OCI-LY7 (cell line): ENCODE data around the gene TCL1A. TPM values are rescaled to one million over a fixed set of nuclear protein-coding genes. Genes with fewer than 3 reads are reported as not detected.

Source experiments
- BruUV-seq: library from RNA; stranded (reverse); fragments of 400-500 nt; replicated peaks from 2 replicates; lab custom pipeline; 2021; lab: Mats Ljungman, UMichigan
- CTCF ChIA-PET: fragments of 300-600 bp; sonication (Branson Sonifier 250); formaldehyde crosslinking; loops from one replicate; lab custom pipeline; 2022; ENCODE audit warnings: antibody characterized with exemption; ENCODE audit not compliant: unreplicated experiment; lab: Charles Lee
- POLR2A ChIA-PET: fragments of 300-600 bp; sonication (Branson Sonifier 250); formaldehyde crosslinking; loops from one replicate; lab custom pipeline; 2022; ENCODE audit warnings: antibody characterized with exemption; lab: Charles Lee
- DNase-seq: peaks from one replicate; pipeline ENCODE4 v3.0.0-alpha.2; 2015; ENCODE audit warnings: low spot score
- H2AFZ ChIP-seq: fragments of 200-600 bp; sonication (generic), shearing (Covaris generic); 2 replicates; pipeline ENCODE4 v1.6.1; 2014; ENCODE audit warnings: mild to moderate bottlenecking, antibody characterized with exemption, low read length, moderate library complexity
- H3K27ac ChIP-seq: fragments of 200-600 bp; sonication (generic); 2 replicates; pipeline ENCODE4 v1.5.1; 2014; ENCODE audit warnings: mixed run types, low read depth, mild to moderate bottlenecking, moderate library complexity, low read length, inconsistent platforms; ENCODE audit not compliant: poor library complexity, severe bottlenecking
- H3K36me3 ChIP-seq: fragments of 200-600 bp; sonication (generic); 2 replicates; pipeline ENCODE4 v1.6.1; 2014; ENCODE audit warnings: mild to moderate bottlenecking, antibody characterized with exemption, low read length, moderate library complexity, mixed read lengths; ENCODE audit not compliant: insufficient read depth
- H3K4me1 ChIP-seq: fragments of 200-600 bp; sonication (generic); 2 replicates; pipeline ENCODE4 v1.5.1; 2014; ENCODE audit warnings: mild to moderate bottlenecking, low read length; ENCODE audit not compliant: insufficient read depth, poor library complexity, severe bottlenecking
- H3K4me2 ChIP-seq: fragments of 200-600 bp; sonication (generic); 2 replicates; pipeline ENCODE4 v1.6.1; 2014; ENCODE audit warnings: mild to moderate bottlenecking, low read length
- H3K4me3 ChIP-seq: fragments of 200-600 bp; sonication (generic); 2 replicates; pipeline ENCODE4 v1.5.1; 2014; ENCODE audit warnings: mild to moderate bottlenecking, low read depth, low read length; ENCODE audit not compliant: poor library complexity, severe bottlenecking
- H3K79me2 ChIP-seq: fragments of 200-600 bp; sonication (generic); 2 replicates; pipeline ENCODE4 v1.6.1; 2016; ENCODE audit warnings: low read depth, mild to moderate bottlenecking, low read length, moderate library complexity, mixed read lengths; ENCODE audit not compliant: insufficient read depth
- H3K9me2 ChIP-seq: fragments of 200-600 bp; sonication (generic); 2 replicates; pipeline ENCODE4 v1.6.1; 2016; ENCODE audit warnings: mild to moderate bottlenecking, low read length, mixed read lengths; ENCODE audit not compliant: insufficient read depth
- H3K9me3 ChIP-seq: fragments of 200-600 bp; sonication (generic); 2 replicates; pipeline ENCODE4 v1.6.1; 2014; ENCODE audit warnings: mild to moderate bottlenecking, mixed run types, low read length, mixed read lengths
- H4K20me1 ChIP-seq: fragments of 200-600 bp; sonication (generic); 2 replicates; pipeline ENCODE4 v1.6.1; 2014; ENCODE audit warnings: mild to moderate bottlenecking, antibody characterized with exemption, low read length, moderate library complexity, mixed read lengths; ENCODE audit not compliant: insufficient read depth
- CTCF ChIP-seq: fragments of 200-600 bp; sonication (generic); conservative IDR thresholded peaks from 2 replicates; pipeline ENCODE4 v1.5.1; 2014; ENCODE audit warnings: mild to moderate bottlenecking, antibody characterized with exemption, low read length, moderate library complexity, mixed read lengths
- EZH2phosphoT487 ChIP-seq: fragments of 200-600 bp; sonication (generic); IDR thresholded peaks from 2 replicates; pipeline ENCODE4 v1.6.1; 2018; ENCODE audit warnings: low read depth, borderline replicate concordance, mild to moderate bottlenecking, mixed run types, antibody characterized with exemption, low read length, moderate library complexity, mixed read lengths
- intact Hi-C: fragments of 100-400 bp; cut with micrococcal nuclease; formaldehyde crosslinking; loops from one replicate; pipeline ENCODE4 v1.10.0; 2022; ENCODE audit not compliant: unreplicated experiment
- total RNA-seq, 2 experiments: library from RNA; depleted of rRNA in 1 of 2; stranded (reverse); fragments of >200 nt in 1 of 2; shearing (Covaris generic) in 1 of 2; gene quantifications; 2 replicates each; pipeline ENCODE4 v1.2.3, GENCODE V29; 2014 to 2022

TCL1A gene
- total RNA-seq, 2 experiments from 2014 or later, result 574 to 1,441 TPM

GRCh38 chr14:95707327-95707726, 6.6 kb downstream of the TCL1A start:
- ChIA-PET POLR2A (interaction anchor here (5.4 to 5.5 kb wide), 2 partner anchors 9 to 41 kb away, joined by 50 to 72 read pairs; no protein-coding TSS in a partner anchor), CTCF (no interaction called here)
- H3K79me2 ChIP-seq, result peaks cover 19% of the 10 kb centered on the region; the same call in 1 of the 2 replicates
- H3K9me3 ChIP-seq, result no peaks in the 10 kb centered on the region
- DNase-seq, result peak; percentile 35
- H2AFZ ChIP-seq, result no peak overlapping the region
- H3K4me2 ChIP-seq, result no peak overlapping the region
- peaks cover 90% of the 10 kb centered on the region for H3K4me1 ChIP-seq
- no peak for TF ChIP-seq CTCF
- no peak for TF ChIP-seq EZH2phosphoT487
- no TSS peak for BruUV-seq
- H3K9me2 ChIP-seq, result no peaks in the 10 kb centered on the region
- H3K27ac ChIP-seq, result peak overlapping the region; percentile 46
- H4K20me1 ChIP-seq, result no peaks in the 10 kb centered on the region
- H3K4me3 ChIP-seq, result no peak overlapping the region
- peaks cover 54% of the 10 kb centered on the region for H3K36me3 ChIP-seq
- intact Hi-C loops, result no loop called here

GRCh38 chr14:95705518-95705917, 8.4 kb downstream of the TCL1A start:
- Histone ChIP-seq H4K20me1 (no peaks in the 10 kb centered on the region), H3K4me1 (peaks cover 91% of the 10 kb centered on the region), H2AFZ (no peak overlapping the region), H3K4me2 (peak overlapping the region; percentile 47; the same call in 1 of the 2 replicates), H3K27ac (peak overlapping the region; percentile 69), H3K79me2 (peaks cover 1% of the 10 kb centered on the region; the same call in 1 of the 2 replicates), H3K9me2 (no peaks in the 10 kb centered on the region), H3K9me3 (no peaks in the 10 kb centered on the region), H3K36me3 (peaks cover 39% of the 10 kb centered on the region), H3K4me3 (no peak overlapping the region)
- no peak for DNase-seq
- ChIA-PET CTCF (no interaction called here), POLR2A (interaction anchor here (3.4 kb wide), 1 partner anchor 41 kb away, joined by 15 read pairs; no protein-coding TSS in a partner anchor)
- BruUV-seq, result no TSS peak
- intact Hi-C loops, result no loop called here
- no peak for TF ChIP-seq EZH2phosphoT487
- no peak for TF ChIP-seq CTCF

GRCh38 chr14:95703805-95704204, 10.1 kb downstream of the TCL1A start:
- intact Hi-C loops, result no loop called here
- Histone ChIP-seq H3K36me3 (peaks cover 22% of the 10 kb centered on the region), H3K4me2 (peak overlapping the region; percentile 47), H3K9me2 (no peaks in the 10 kb centered on the region), H3K4me1 (peaks cover 92% of the 10 kb centered on the region), H3K4me3 (peak overlapping the region; percentile 10), H2AFZ (peak overlapping the region; percentile 36; the same call in 1 of the 2 replicates), H3K27ac (peak overlapping the region; percentile 69), H4K20me1 (no peaks in the 10 kb centered on the region), H3K79me2 (no peaks in the 10 kb centered on the region), H3K9me3 (no peaks in the 10 kb centered on the region)
- DNase-seq, result no peak
- TF ChIP-seq EZH2phosphoT487 (no peak), CTCF (no peak; the same call in 1 of the 2 replicates)
- CTCF ChIA-PET, result no interaction called here
- POLR2A ChIA-PET, result interaction anchor here (0.6 to 3.4 kb wide), 9 partner anchors 9 to 66 kb away, joined by 3 to 15 read pairs (median 4); no protein-coding TSS in a partner anchor
- no TSS peak for BruUV-seq
